Neural cell (in vitro differentiated cells): ENCODE results near the gene TLX2. TPM values are rescaled to one million over a fixed set of nuclear protein-coding genes. Genes with fewer than 3 reads are reported as not detected.

Source experiments
- H2AFZ ChIP-seq: fragments of 200-600, 300-800 bp; sonication (generic), shearing (Covaris generic); 2 replicates; pipeline ENCODE4 v1.6.0; 2014; ENCODE audit warnings: low read depth, mild to moderate bottlenecking, antibody characterized with exemption, low read length, moderate library complexity
- H3F3A ChIP-seq: fragments of 200-600 bp; shearing (Covaris generic); 2 replicates; pipeline ENCODE4 v1.6.1; 2016; ENCODE audit warnings: mild to moderate bottlenecking, moderate library complexity, mixed read lengths, antibody characterized with exemption, low read length; ENCODE audit not compliant: insufficient read depth, poor library complexity, severe bottlenecking
- H3K27ac ChIP-seq: fragments of 200-600, 300-800 bp; sonication (generic), shearing (Covaris generic); 2 replicates; pipeline ENCODE4 v1.5.1; 2014; ENCODE audit warnings: mild to moderate bottlenecking, low read length, moderate library complexity
- H3K27me3 ChIP-seq: fragments of 300-800, 200-600 bp; sonication (generic), shearing (Covaris generic); 2 replicates; pipeline ENCODE4 v1.6.0; 2014; ENCODE audit warnings: mild to moderate bottlenecking, low read depth, low read length, moderate library complexity; ENCODE audit not compliant: insufficient read depth
- H3K36me3 ChIP-seq: fragments of 300-800, 200-600 bp; sonication (generic), shearing (Covaris generic); 2 replicates; pipeline ENCODE4 v1.5.1; 2014; ENCODE audit warnings: mild to moderate bottlenecking, antibody characterized with exemption, low read length, moderate library complexity; ENCODE audit not compliant: insufficient read depth
- H3K4me2 ChIP-seq: fragments of 300-800, 200-600 bp; sonication (generic), shearing (Covaris generic); 2 replicates; pipeline ENCODE4 v1.6.0; 2014; ENCODE audit warnings: mild to moderate bottlenecking, low read length
- H3K4me3 ChIP-seq: fragments of 300-800, 200-600 bp; sonication (generic), shearing (Covaris generic); 2 replicates; pipeline ENCODE4 v1.5.1; 2014; ENCODE audit warnings: mild to moderate bottlenecking, low read length, moderate library complexity
- H3K79me2 ChIP-seq: fragments of 200-600 bp; shearing (Covaris generic); replicated peaks from 2 replicates; pipeline ENCODE4 v1.6.0; 2014; ENCODE audit warnings: mild to moderate bottlenecking, low read length, moderate library complexity; ENCODE audit not compliant: insufficient read depth
- H3K9ac ChIP-seq: fragments of 300-800, 200-600 bp; sonication (generic), shearing (Covaris generic); 2 replicates; pipeline ENCODE4 v1.6.1; 2016; ENCODE audit warnings: mild to moderate bottlenecking, low read length, mixed read lengths
- H3K9me2 ChIP-seq: fragments of 200-600 bp; shearing (Covaris generic); 2 replicates; pipeline ENCODE4 v1.6.1; 2016; ENCODE audit warnings: mild to moderate bottlenecking, low read length, mixed read lengths; ENCODE audit not compliant: insufficient read depth
- H3K9me3 ChIP-seq: fragments of 200-600, 300-800 bp; sonication (generic), shearing (Covaris generic); 2 replicates; pipeline ENCODE4 v1.6.1; 2016; ENCODE audit warnings: mild to moderate bottlenecking, mixed run types, low read length, moderate library complexity, mixed read lengths
- H4K20me1 ChIP-seq: fragments of 200-600 bp; shearing (Covaris generic); 2 replicates; pipeline ENCODE4 v1.6.1; 2016; ENCODE audit warnings: mild to moderate bottlenecking, mixed run types; ENCODE audit not compliant: insufficient read depth
- CTCF ChIP-seq: fragments of 450-650 bp; IDR thresholded peaks from 2 replicates; pipeline ENCODE4 v1.5.1; 2014; ENCODE audit warnings: antibody characterized with exemption, mild to moderate bottlenecking, moderate library complexity; ENCODE audit not compliant: poor library complexity, severe bottlenecking
- EP300 ChIP-seq: fragments of 450-650 bp; conservative IDR thresholded peaks from 2 replicates; pipeline ENCODE4 v1.6.1; 2014; ENCODE audit warnings: antibody characterized with exemption, mild to moderate bottlenecking, moderate library complexity; ENCODE audit not compliant: poor library complexity, severe bottlenecking
- EZH2 ChIP-seq: fragments of 200-600, 300-800 bp; shearing (Covaris generic), sonication (generic); IDR thresholded peaks from 2 replicates; pipeline ENCODE4 v1.6.1; 2014; ENCODE audit warnings: antibody characterized with exemption, low read length, borderline replicate concordance, mild to moderate bottlenecking; ENCODE audit not compliant: insufficient read depth, poor library complexity, severe bottlenecking
- MXI1 ChIP-seq: fragments of 450-650 bp; conservative IDR thresholded peaks from 2 replicates; pipeline ENCODE4 v1.6.1; 2014; ENCODE audit warnings: antibody characterized with exemption, mild to moderate bottlenecking; ENCODE audit not compliant: poor library complexity, severe bottlenecking
- POLR2AphosphoS5 ChIP-seq: IDR thresholded peaks from 2 replicates; pipeline ENCODE4 v1.6.1; 2012
- RAD21 ChIP-seq: fragments of 450-650 bp; conservative IDR thresholded peaks from 2 replicates; pipeline ENCODE4 v1.6.1; 2014; ENCODE audit warnings: antibody characterized with exemption, mild to moderate bottlenecking, moderate library complexity
- SMC3 ChIP-seq: fragments of 450-650 bp; conservative IDR thresholded peaks from 2 replicates; pipeline ENCODE4 v1.6.1; 2014; ENCODE audit warnings: antibody characterized with exemption, mild to moderate bottlenecking, moderate library complexity; ENCODE audit not compliant: poor library complexity
- TAF1 ChIP-seq: IDR thresholded peaks from 2 replicates; pipeline ENCODE4 v1.6.1; 2012; ENCODE audit warnings: low read depth
- polyA plus RNA-seq: library from polyadenylated mRNA; depleted of rRNA; stranded (reverse); fragments of >200 nt; gene quantifications from 2 replicates; pipeline ENCODE4 v1.2.3, GENCODE V29; 2014
- TF ChIP-seq, protein P1 (sequence below): IDR thresholded peaks from 2 replicates; pipeline ENCODE4 v1.6.1; 2012; ENCODE audit warnings: borderline replicate concordance

The TLX2 gene
- polyA plus RNA-seq, 1 donor from 2014 or later, result not detected

- H3K27ac ChIP-seq, result peak overlapping the region; percentile 39
Observed at GRCh38 chr2:74552914-74553811, 38.9 kb downstream of the TLX2 start.

More at GRCh38 chr2:74552914-74553811, 38.9 kb downstream of the TLX2 start:
- Histone ChIP-seq H3K36me3 (no peaks in the 10 kb centered on the region), H3K9me3 (no peaks in the 10 kb centered on the region), H4K20me1 (no peaks in the 10 kb centered on the region), H3K9ac (peak overlapping the region; percentile 72), H3K4me3 (peak overlapping the region; percentile 81), H3K4me2 (peak overlapping the region; percentile 48), H3K27me3 (peaks cover 47% of the 10 kb centered on the region), H3K79me2 (no peaks in the 10 kb centered on the region), H2AFZ (peak overlapping the region; percentile 79), H3F3A (no peaks in the 10 kb centered on the region), H3K9me2 (no peaks in the 10 kb centered on the region)
- TF ChIP-seq SMC3 (no peak), MXI1 (no peak), EP300 (no peak), EZH2 (no peak), TAF1 (no peak), POLR2AphosphoS5 (no peak), RAD21 (no peak), CTCF (no peak)
- TF ChIP-seq, protein P1, sequence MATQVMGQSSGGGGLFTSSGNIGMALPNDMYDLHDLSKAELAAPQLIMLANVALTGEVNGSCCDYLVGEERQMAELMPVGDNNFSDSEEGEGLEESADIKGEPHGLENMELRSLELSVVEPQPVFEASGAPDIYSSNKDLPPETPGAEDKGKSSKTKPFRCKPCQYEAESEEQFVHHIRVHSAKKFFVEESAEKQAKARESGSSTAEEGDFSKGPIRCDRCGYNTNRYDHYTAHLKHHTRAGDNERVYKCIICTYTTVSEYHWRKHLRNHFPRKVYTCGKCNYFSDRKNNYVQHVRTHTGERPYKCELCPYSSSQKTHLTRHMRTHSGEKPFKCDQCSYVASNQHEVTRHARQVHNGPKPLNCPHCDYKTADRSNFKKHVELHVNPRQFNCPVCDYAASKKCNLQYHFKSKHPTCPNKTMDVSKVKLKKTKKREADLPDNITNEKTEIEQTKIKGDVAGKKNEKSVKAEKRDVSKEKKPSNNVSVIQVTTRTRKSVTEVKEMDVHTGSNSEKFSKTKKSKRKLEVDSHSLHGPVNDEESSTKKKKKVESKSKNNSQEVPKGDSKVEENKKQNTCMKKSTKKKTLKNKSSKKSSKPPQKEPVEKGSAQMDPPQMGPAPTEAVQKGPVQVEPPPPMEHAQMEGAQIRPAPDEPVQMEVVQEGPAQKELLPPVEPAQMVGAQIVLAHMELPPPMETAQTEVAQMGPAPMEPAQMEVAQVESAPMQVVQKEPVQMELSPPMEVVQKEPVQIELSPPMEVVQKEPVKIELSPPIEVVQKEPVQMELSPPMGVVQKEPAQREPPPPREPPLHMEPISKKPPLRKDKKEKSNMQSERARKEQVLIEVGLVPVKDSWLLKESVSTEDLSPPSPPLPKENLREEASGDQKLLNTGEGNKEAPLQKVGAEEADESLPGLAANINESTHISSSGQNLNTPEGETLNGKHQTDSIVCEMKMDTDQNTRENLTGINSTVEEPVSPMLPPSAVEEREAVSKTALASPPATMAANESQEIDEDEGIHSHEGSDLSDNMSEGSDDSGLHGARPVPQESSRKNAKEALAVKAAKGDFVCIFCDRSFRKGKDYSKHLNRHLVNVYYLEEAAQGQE, result no peak
